Testis (tissue), 2 donors: ENCODE results near the gene MTOR.
"Not testable (repeated sequence)": the region's sequence is repeated elsewhere in the genome, so short reads cannot be mapped to it uniquely, and the experiment has no call there.

Experiments used
- CTCF ChIP-seq, 3 experiments: fragments of 450-650 bp in 2 of 3; fragments of 200-600 bp in 1 of 3; sonication (generic) in 1 of 3; IDR thresholded peaks; one replicate each; pipeline ENCODE4 v1.5.1; 2016 to 2019; ENCODE audit warnings: antibody characterized with exemption in 3 of 3, mild to moderate bottlenecking in 2 of 3, moderate library complexity in 1 of 3
- POLR2A ChIP-seq: fragments of 450-650 bp; IDR thresholded peaks from one replicate; pipeline ENCODE4 v1.6.1; 2017; ENCODE audit warnings: antibody characterized with exemption, mild to moderate bottlenecking, moderate library complexity

- not testable (repeated sequence) for TF ChIP-seq CTCF (IDR thresholded peaks at IDR 0.05); POLR2A
Measured at GRCh38 chr1:11179749-11180148, 82.6 kb downstream of the MTOR start.
